ENCODE results near the gene LDLR. TPM values are rescaled to one million over a fixed set of nuclear protein-coding genes. Genes with fewer than 3 reads are reported as not detected.

Gene LDLR
- total RNA-seq, 3 donors from 2014 or later, result 83.9 to 147 (median 116) TPM

DNA sequence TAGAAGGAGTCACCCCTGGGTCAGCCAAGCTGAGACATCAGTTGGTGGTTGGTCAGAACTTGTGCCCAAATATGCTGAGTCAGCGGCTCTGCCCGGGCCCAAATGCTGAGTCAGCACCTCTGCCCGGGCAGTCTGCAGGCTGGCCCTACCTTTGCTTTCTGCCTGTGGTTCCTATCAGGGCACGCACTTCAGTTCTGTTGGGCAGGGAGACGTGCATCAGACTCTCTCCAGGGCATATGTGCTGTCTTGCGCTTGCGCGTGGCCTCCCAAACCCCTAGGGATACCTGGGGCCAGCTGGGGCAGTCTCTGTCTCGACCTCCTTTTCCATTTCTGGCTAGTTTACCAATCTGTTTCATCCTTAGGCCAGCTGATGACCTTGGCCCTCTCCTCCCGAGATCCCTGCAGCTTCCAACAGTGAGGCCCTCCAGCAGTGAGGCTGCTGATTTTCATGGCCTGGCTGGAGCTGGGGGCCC, 24.4 kb upstream of the LDLR start:
- ATAC-seq, result peak; percentile 8
- Histone ChIP-seq H3K36me3 (ENCODE audit: low read depth) (peaks cover 4% of the 10 kb centered on the region), H3K9me3 (no peaks in the 10 kb centered on the region), H3K4me3 (no peak overlapping the region), H3K4me1 (ENCODE audit: low read depth) (no peaks in the 10 kb centered on the region)
- intact Hi-C loops (cut with DNase I, micrococcal nuclease), result no loop called here
- DNase-seq, result no peak
- TF ChIP-seq, protein P1, sequence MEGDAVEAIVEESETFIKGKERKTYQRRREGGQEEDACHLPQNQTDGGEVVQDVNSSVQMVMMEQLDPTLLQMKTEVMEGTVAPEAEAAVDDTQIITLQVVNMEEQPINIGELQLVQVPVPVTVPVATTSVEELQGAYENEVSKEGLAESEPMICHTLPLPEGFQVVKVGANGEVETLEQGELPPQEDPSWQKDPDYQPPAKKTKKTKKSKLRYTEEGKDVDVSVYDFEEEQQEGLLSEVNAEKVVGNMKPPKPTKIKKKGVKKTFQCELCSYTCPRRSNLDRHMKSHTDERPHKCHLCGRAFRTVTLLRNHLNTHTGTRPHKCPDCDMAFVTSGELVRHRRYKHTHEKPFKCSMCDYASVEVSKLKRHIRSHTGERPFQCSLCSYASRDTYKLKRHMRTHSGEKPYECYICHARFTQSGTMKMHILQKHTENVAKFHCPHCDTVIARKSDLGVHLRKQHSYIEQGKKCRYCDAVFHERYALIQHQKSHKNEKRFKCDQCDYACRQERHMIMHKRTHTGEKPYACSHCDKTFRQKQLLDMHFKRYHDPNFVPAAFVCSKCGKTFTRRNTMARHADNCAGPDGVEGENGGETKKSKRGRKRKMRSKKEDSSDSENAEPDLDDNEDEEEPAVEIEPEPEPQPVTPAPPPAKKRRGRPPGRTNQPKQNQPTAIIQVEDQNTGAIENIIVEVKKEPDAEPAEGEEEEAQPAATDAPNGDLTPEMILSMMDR (IDR thresholded peaks at IDR 0.05), result no peak

DNA sequence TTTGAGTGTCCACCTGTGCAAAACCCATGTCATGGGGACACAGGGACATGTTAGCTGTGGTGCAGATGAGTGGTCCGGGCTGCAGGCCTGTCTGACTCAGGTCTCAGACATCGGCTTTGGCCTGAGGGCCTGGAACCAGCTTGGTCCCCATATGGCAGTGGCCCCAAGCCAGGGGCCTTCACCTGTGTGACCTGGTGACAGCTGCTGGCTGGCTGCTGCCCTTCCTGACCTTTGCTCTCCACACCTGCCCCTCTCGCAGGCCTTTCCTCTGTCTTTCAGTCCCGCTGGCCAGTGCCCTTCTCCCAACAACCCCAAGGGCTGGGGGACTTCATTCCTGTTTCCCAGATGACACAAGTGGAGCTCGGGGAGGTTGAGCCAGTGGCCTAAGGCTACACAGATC, 22.9 kb upstream of the LDLR start:
- H3K4me3 ChIP-seq, result no peak overlapping the region
- peaks cover 4% of the 10 kb centered on the region for H3K36me3 ChIP-seq (ENCODE audit: low read depth)
- no peak for DNase-seq
- no peaks in the 10 kb centered on the region for H3K4me1 ChIP-seq (ENCODE audit: low read depth)
- TF ChIP-seq, protein P1 (IDR thresholded peaks at IDR 0.05), result no peak
- H3K9me3 ChIP-seq, result no peaks in the 10 kb centered on the region
- intact Hi-C loops (cut with DNase I, micrococcal nuclease), result no loop called here
- no peak for ATAC-seq

DNA sequence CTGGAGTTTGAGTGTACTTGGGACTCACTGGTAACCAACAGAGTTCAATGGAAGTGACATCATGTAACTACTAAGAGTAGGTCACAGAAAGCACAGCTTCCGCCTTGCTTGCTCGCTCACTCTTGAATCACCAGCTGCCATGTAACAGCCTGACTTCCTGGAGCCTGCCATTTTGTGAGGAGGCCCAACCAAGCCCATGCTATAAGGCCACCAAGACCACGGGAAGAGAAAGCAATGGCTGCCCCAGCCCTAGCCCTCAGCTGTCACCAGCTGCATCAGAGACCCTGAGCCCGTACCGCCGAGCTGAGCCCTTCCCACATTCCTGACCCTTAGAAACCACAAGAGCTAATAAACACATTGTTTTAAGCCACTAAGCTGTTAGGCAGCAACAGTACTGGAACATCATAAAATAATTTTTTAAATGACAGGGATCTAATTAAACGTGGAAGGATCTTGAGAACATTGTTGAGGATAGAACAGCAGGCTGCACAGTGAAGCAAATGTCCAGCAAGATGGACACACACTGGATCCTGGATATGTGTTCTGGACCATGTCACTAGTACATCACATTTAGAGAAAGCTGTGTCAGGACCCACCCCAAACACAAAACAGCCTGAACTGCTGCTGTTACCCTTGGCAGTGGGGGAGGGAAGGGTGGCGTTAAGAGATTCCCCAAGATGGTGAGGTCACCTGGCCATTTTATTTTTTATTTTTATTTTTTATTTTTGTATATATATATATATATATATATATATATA, 21.7 kb upstream of the LDLR start:
- TF ChIP-seq, protein P1 (IDR thresholded peaks at IDR 0.05), result no peak
- H3K36me3 ChIP-seq (ENCODE audit: low read depth), result no peaks in the 10 kb centered on the region
- H3K4me1 ChIP-seq (ENCODE audit: low read depth), result no peaks in the 10 kb centered on the region
- ATAC-seq (no peak), DNase-seq (no peak)
- no peak overlapping the region for H3K4me3 ChIP-seq
- no peaks in the 10 kb centered on the region for H3K9me3 ChIP-seq
- intact Hi-C loops (cut with DNase I, micrococcal nuclease), result no loop called here

DNA sequence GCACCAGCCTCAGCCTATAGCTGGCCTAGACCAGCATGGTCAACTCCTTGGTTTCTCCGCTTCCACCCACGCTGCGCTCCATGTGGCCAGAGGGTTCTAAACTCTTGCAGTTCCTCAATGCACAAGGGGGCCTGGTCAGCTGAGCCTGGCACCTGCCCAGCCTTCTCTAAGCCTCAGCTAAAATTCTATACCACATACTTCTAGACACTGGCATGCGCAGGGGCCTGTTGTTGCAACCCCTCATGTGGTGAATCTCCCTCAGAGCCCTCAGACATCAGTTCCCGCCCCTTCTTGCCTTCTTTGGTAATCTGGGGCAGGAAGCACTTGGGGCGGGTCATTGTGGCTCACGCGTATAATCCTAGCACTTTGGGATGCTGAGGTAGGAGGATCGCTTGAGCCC, 19.7 kb upstream of the LDLR start:
- DNase-seq, result no peak
- peak; percentile 13 for ATAC-seq
- intact Hi-C loops (cut with DNase I, micrococcal nuclease), result no loop called here
- TF ChIP-seq, protein P1 (IDR thresholded peaks at IDR 0.05), result no peak
- H3K9me3 ChIP-seq, result no peaks in the 10 kb centered on the region
- H3K36me3 ChIP-seq (ENCODE audit: low read depth), result no peaks in the 10 kb centered on the region
- no peak overlapping the region for H3K4me3 ChIP-seq
- H3K4me1 ChIP-seq (ENCODE audit: low read depth), result no peaks in the 10 kb centered on the region

DNA sequence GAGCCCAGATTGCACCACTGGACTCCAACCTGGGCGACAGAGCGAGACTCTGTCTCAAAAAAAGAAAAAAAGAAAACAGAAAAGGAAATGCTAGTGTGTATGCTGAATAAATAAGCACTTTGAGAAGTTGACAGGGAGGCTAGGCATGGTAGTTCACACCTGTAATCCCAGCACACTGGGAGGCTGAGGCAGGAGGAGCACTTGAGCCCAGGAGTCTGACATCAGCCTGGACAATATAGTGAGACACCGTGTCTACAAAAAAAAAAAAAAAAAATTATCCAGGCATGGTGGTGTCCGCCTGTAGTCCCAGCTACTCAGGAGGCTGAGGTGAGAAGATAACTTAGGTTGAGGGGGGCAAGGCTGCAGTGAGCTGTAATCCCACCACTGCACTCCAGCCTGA, 19.1 kb upstream of the LDLR start:
- intact Hi-C loops (cut with DNase I, micrococcal nuclease), result no loop called here
- Histone ChIP-seq H3K4me1 (ENCODE audit: low read depth) (no peaks in the 10 kb centered on the region), H3K9me3 (no peaks in the 10 kb centered on the region)

More for the DNA sequence above, 19.1 kb upstream of the LDLR start:
- H3K4me3 ChIP-seq, result no peak overlapping the region
- no peak for DNase-seq
- TF ChIP-seq, protein P1 (IDR thresholded peaks at IDR 0.05), result no peak
- no peaks in the 10 kb centered on the region for H3K36me3 ChIP-seq (ENCODE audit: low read depth)
- ATAC-seq, result no peak
